ENCODE measurements around the gene HADHB.
"Not testable (repeated sequence)": the region's sequence is repeated elsewhere in the genome, so short reads cannot be mapped to it uniquely, and the experiment has no call there.

The HADHB gene

DNA sequence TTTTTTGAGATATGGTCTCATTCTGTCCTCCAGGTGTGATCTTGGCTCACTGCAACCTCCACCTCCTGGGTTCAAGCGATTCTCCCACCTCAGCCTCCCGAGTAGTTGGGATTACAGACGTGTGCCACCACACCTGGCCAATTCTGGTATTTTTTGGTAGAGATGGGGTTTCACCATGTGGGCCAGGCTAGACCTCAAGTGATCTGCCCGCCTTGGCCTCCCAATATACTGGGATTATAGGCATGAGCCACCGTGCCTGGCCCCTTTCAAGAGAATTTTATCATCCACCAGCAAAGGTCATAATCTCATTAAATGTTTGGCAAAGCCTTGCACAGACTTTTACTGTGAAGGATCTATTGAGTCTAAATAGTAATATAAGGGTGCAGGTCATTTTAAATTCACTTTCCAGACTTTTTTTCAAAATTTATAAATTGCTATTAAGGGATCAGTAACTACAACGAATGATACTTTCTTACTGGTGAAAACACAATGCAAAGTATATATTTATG is 2.8 kb upstream of the HADHB start:
- no peak for DNase-seq (ENCODE audit: low read depth, low spot score)
- no peak overlapping the region for H3K4me3 ChIP-seq (ENCODE audit: low read length)

DNA sequence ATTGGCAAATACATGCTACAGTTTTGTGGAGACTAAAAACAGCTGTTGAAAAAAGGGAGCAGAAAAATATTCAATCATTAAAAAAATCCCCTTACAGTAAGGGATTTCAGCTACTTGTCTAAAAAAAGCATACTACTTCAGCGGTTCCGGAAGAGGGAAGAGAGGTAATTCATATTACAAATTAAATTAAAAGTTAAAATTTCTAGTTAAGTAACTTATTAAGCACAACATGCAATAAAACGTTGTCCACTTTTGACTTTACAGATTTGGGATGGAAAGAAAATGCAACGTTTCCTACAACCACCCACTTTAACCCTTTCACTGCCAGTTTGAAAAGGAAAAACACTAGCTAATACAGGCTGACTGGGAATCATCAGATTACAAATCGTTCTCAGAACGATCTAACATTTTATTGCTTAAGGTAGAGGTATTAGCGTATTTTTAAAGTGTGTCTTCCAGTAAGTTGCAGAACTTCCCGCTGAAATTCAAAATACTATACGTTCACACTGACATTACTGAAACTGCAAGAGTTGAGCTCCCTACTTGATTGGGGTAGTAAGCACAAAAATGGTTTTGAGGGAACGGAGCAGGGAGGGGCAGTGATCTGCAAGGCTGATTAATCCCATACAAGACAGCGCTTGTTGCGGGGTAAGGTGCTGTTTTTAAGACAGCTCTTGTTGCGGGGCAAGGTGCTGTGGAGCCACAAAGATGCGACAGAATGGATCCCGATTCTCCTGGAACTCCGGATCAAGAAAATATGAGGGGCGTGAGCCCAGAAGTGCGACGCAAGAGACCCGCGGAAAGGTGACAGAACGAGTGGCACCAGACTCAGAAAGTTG is 1.1 kb upstream of the HADHB start:
- peak; percentile 21 for DNase-seq (ENCODE audit: low read depth, low spot score)

DNA sequence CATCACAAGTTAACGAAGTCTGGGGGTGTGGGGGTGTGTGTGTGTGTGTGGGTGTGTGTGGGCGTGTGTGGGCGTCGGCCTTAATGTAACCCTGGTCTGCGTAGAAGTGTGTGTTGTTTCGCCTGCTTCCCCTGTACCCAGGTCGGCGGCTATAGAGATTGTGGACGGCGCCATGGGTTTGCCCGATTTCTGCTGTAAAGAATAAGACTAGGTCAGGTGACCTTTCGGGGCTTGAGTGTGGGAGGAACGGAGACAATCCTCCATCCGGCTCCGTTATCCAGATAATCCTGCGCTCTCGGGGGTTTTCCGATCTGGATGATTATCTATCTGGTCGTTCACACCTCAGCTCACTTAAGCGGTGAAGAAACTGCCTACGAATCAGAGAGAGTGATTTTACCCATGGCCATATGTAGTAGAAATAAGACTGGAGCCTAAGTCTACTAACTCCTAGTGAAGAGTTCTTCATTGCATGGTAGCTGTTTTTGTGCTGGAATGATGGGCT is 543 bp downstream of the HADHB start:
- peak overlapping the region; percentile 98 for H3K4me3 ChIP-seq (ENCODE audit: low read length)
- DNase-seq (ENCODE audit: low read depth, low spot score) = peak; percentile 28

More for the DNA sequence above, 1.1 kb upstream of the HADHB start:
- peak overlapping the region; percentile 98 for H3K4me3 ChIP-seq (ENCODE audit: low read length)

DNA sequence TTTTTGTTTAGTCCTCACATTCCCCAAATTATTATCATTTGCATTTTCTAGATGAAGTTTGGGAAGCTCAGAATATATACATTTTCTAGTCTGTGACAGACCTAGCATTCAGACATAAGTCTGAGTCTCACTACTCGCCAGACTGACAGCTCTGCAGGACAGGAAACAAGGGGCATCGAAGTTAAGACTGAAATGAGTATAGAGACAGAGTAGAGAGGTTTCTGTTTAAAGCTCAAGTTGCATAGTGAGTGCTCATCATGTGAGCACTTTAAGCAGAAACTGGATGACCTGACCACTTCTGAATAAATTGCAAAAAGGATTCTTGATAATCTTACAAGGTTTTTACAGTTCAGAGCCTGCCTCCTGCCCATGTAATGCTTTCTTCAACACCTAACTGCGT is 1.1 kb downstream of the HADHB start:
- no peak for DNase-seq (ENCODE audit: low read depth, low spot score)
- H3K4me3 ChIP-seq (ENCODE audit: low read length) = peak overlapping the region; percentile 98

DNA sequence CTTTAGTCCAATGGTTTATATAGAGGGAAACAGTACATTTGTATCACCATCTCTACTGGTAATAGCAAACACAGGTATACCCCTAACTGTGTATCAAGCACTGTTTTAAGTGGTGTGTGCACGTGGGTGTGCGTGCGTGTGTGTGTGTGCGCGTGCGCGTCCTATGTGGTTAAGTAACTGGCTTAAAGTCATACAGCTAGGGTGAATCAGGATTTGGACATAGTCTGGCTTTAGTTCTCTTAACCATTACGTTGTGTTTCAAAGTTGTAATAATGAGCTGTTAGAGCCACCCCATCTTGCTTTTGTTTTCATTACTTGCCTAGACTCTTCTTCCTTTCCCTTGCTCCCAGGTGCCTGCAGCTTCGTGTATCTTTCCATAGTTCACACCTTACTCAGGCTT is 2.1 kb downstream of the HADHB start:
- H3K4me3 ChIP-seq (ENCODE audit: low read length) = no peak overlapping the region
- peak; percentile 28 for DNase-seq (ENCODE audit: low read depth, low spot score)

DNA sequence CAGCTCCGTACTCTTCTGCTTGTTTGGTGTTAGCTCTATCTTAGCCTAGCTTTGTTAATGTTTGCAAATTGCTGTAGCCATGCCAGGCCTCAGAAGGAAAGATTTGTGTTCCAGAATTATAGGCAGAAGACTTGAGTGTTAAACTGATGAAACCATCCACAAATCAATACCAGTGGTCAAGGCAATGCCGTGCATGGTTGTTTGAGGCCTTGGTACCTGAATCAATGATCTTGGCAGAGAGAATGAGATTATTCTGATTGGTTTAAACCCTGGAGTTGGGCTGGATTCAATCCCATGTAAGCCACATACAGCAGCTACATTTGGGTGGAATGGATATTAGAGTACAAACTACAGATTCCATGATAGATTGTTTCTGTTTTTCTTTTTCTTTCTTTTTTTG is 4.9 kb downstream of the HADHB start:
- no peak overlapping the region for H3K4me3 ChIP-seq (ENCODE audit: low read length)

DNA sequence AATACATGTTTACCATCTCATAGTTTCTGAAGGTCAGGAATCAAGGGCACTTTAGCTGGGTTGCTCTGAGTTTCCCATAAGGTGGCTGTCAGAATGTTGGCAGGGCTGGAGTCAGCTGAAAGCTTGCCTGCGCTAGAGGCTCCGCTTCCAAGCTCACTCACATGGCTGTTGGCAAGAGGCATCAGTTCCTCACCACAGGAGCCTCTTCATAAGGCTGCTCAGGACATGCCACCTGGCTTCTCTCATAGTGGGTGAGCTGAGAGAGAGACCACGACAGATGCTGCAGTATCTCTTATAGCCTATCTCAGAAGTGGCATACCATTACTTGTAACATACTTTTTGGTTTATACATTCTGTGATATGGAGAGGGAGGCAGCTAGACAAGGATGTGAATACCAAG is 7.2 kb downstream of the HADHB start:
- H3K4me3 ChIP-seq (ENCODE audit: low read length) = no peak overlapping the region
- peak; percentile 67 for DNase-seq (ENCODE audit: low read depth, low spot score)

More for the DNA sequence above, 4.9 kb downstream of the HADHB start:
- no peak for DNase-seq (ENCODE audit: low read depth, low spot score)

DNA sequence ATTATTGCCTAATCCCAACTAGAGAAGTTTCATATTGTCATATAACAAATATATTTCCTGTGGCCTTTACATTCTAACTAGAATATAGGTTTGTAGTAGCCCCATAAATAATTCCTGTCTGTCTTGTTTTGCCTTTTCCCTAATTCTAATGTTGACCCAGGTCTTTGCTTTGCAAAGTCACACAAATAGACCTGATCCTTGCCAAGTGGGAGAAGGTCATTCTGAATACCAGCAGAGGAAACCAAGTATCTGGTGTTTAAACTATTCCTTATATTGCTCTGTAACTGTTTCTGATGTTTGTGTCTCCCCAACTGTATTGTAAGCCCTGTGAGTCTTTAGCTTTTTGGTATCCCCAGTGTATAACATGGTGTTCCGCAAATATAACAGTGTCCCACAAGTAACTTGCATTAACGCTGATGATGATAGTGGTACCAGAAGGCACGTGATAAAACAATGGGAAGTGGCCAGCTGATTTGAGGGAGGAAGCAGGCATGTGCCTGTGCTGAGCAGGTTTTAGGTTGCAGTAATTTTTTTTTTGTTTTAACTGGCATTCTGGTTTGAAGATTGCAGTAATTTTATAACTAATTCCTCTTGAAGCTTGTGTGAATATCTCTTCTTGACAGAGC is 11.1 kb downstream of the HADHB start:
- DNase-seq (ENCODE audit: low read depth, low spot score) = no peak
- H3K4me3 ChIP-seq (ENCODE audit: low read length) = no peak overlapping the region

DNA sequence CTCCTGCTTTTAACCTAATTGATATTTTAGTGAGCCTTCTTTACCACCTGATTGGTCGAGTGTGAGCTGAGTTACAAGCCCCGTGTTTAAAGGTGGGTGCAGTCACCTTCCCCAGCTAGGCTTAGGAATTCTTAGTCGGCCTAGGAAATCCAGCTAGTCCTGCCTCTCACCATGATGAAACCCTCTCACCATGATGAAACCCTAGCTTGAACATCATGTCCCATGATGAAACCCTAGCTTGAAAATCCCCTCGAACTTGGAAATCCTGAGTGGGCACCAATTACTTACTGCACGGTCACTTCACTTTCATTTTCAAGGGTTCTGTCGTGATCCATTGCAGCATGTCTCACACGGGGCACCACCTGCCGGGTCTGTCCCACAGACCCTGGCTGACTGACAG is 14.1 kb downstream of the HADHB start:
- DNase-seq (ENCODE audit: low read depth, low spot score); H3K4me3 ChIP-seq (ENCODE audit: low read length): not testable (repeated sequence)

DNA sequence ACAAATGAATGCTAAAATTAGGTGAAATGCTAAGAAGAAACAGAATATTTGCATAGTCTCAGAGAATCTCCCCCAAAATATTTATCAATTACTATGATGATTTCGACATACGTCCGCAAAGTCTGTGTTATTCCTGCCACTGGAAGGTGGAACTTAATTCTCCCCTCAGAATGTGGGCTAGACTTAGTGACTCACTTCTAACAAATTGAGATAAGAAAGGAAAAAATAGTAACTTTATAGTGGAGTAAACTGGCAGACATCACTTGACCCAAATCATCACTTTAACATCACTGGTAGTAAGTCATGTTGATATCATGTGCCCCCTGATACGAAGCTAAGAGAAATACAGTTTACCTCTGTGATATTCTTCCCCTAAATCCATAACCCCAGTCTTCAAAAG is 23.5 kb downstream of the HADHB start:
- DNase-seq (ENCODE audit: low read depth, low spot score) = no peak
- H3K4me3 ChIP-seq (ENCODE audit: low read length) = no peak overlapping the region

DNA sequence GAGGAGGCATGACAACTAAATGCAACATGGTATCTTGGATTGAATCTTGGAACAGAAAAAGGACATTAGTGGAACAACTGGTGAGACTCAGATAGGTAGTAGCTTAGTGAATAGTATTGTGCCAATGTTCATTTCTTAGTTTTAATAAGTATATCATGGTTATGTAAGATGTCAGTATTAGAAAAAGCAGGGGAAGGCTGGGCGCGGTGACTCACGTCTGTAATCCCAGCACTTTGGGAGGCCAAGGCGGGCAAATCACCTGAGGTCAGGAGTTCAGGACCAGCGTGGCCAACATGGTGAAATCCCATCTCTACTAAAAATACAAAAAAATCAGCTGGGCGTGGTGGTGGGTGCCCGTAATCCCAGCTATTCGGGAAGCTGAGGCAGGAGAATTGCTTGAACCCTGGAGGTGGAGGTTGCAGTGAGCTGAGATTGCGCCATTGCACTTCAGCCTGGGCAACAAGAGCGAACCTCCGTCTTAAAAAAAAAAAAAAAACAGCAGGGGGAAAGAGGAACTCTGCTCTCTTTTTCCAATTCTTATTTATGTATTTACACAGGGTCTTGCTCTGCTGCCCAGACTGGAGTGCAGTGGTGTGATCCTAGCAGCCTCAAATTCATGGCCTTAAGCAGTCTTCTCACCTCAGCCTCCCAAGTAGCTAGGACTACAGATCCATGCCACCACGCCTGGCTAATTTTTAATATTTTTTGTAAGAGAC is 24.1 kb downstream of the HADHB start:
- not testable (repeated sequence) for DNase-seq (ENCODE audit: low read depth, low spot score)

DNA sequence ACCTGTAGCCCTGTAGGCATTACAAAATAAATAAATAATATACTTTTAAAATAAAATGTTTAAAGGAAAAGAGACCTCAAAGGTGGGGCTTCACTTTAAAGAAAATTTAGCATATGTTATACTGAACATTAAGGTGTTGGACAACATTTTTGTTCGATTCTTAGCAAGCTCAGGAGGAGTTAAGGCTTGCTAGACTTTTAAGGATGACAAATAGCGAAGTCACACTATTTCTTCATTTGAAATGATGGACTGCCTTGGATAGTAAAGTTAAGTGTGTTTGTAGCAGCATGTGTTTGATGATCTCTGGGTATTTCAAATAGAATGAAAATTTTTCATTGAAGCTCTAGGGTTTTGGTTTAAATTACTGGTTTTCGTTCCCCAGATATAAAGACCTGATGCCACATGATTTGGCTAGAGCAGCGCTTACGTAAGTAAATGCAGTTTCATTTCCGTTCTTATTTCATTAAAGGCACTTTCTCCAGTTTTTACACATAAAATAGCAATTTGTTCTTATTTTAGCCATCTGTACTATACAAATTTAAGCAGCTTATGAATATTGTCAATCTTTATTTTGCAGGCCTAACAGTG is 24.9 kb downstream of the HADHB start:
- no peak overlapping the region for H3K4me3 ChIP-seq (ENCODE audit: low read length)
- DNase-seq (ENCODE audit: low read depth, low spot score) = no peak

More for the DNA sequence above, 24.1 kb downstream of the HADHB start:
- not testable (repeated sequence) for H3K4me3 ChIP-seq (ENCODE audit: low read length)

DNA sequence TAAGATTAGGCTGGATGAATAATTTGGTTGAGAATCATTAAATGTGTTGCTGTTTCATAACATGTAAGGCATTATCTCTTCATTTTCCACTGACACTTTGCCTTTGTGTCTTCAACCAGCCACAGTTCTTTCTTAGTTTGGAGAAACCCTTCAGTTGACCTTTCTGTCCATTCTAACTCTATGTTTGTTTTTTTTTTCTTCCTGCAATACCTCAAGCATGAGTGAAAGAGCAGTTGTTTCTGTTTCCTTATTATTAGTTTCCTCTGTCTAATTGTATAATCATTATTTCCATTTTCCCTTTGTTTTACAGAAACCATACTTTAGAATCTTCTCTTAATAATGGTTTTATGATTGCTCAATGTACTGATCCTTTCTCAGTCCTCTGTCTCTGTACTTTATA is 25.6 kb downstream of the HADHB start:
- no peak for DNase-seq (ENCODE audit: low read depth, low spot score)
- H3K4me3 ChIP-seq (ENCODE audit: low read length) = no peak overlapping the region

DNA sequence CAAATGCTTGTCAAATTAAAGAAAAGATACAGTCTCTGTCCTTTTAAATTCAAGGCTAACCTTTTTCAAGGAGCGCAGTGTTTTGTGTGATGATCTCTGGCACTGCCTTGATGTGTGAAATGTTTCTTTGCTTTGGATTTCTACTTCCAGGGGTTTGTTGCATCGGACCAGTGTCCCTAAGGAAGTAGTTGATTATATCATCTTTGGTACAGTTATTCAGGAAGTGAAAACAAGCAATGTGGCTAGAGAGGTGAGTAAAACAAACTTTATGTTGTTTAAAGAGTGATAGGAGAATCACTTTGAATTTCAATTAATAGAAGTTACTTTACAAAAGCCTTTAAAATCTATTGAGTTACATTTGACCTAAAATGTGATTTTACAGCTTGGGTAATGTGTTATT is 28.8 kb downstream of the HADHB start:
- no peak overlapping the region for H3K4me3 ChIP-seq (ENCODE audit: low read length)
- no peak for DNase-seq (ENCODE audit: low read depth, low spot score)

DNA sequence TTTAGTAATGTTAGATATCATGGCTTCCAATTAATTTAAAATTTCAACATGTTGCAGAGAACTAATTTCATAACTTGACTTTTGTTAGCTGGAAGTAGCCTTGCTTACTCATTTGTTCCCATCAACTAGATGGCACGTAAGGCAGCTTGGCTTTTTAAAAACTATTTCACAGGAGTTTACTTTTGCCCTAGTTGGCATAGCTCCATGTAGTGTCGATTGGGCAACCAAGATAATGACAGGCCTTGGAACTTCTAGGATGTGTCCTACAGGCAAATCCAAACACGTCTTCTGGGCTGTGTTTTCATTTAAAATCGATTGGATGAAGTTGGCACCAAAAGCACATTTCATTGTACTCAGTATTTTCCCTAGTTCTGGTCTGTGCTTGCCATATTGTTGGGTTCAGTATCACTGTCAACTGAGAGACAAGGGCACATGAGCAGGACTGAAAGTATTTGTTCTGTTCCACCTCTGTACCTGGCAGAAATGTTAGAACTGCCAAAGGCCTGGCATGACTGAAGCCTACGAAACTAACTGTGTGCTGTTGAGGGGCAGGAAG is 29.4 kb downstream of the HADHB start:
- H3K4me3 ChIP-seq (ENCODE audit: low read length) = no peak overlapping the region
- DNase-seq (ENCODE audit: low read depth, low spot score) = no peak

DNA sequence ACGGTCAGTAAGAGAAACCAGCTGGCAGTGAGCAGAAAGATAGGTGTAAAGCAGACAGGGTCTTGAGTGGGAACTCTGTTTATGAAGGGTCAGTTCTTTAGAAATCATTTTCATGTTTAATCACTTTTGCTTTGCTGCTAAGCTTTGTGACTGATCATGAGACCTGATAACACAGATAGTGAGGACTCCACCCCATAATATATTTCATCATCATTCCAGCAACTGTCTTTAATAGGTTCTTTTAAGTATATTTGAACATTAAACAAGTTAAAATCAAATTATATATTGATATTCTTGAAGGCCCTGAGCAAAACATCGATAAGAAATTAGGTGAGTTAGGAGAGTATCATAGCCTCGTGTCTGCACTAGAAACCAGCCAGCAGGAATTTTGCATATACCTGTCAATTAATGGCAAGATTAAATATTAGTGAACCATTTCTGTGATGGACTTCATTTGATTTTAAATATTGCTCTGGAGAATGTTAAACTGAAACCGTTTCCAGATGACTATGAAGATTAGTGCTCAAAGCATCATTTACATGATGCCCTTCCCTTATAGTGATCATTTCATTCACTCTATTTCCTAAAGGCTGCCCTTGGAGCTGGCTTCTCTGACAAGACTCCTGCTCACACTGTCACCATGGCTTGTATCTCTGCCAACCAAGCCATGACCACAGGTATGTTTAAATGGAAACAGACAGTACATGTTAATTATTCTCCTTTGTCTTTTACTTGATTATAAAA is 31.9 kb downstream of the HADHB start:
- no peak for DNase-seq (ENCODE audit: low read depth, low spot score)
- no peak overlapping the region for H3K4me3 ChIP-seq (ENCODE audit: low read length)

DNA sequence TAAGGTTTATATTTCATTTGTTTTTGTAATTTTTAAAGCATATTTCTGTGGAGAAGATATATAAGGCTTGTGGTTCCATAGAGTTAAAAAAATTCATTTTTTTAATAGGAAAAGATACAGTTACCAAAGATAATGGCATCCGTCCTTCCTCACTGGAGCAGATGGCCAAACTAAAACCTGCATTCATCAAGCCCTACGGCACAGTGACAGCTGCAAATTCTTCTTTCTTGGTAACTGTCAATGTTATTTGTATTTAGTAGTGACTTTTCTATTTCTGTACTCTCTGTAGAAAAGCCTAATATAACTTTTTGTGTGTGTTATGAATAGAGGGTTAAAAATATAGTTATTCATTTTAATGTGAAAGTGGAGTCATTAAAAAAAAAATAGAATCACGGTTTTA is 35.1 kb downstream of the HADHB start:
- no peak overlapping the region for H3K4me3 ChIP-seq (ENCODE audit: low read length)

DNA sequence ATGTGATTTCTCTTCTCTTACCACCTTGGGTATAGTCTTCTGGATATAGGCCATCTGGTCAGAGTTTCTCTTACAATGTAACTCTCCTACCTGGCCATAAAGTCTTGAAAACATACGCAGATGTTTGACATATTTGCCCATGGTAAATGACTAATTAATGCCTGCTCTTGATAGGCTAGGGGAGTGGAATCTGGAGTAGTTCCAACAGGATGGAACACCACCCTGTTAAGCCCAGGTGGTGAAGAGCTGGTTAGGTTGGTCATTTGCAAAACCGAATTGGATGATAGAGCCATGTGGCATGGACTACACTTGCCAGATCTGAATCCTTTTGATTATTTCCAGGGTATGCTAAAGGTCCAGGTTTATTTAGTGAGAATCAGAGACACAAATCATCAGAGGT is 36.5 kb downstream of the HADHB start:
- no peak for DNase-seq (ENCODE audit: low read depth, low spot score)
- no peak overlapping the region for H3K4me3 ChIP-seq (ENCODE audit: low read length)

More for the DNA sequence above, 35.1 kb downstream of the HADHB start:
- DNase-seq (ENCODE audit: low read depth, low spot score) = no peak
